HepG2 (cell line): Measurements from ENCODE around the gene CAMK2A. TPM values are rescaled to one million over a fixed set of nuclear protein-coding genes. Genes with fewer than 3 reads are reported as not detected.
A peak's percentile ranks its signal among the peaks of the same experiment; 100 is the strongest.

Source experiments
- ATF3 ChIP-seq: sonication (generic); formaldehyde crosslinking; IDR thresholded peaks from 2 replicates; pipeline ENCODE4 v1.4.0; 2020; ENCODE audit warnings: missing genetic modification reagents
- CENPBD1 ChIP-seq: sonication (generic); formaldehyde crosslinking; IDR thresholded peaks from 2 replicates; pipeline ENCODE4 v1.8.0; 2022; ENCODE audit warnings: missing genetic modification reagents, low read depth, mild to moderate bottlenecking, borderline replicate concordance
- DNMT3B ChIP-seq: conservative IDR thresholded peaks from 2 replicates; pipeline ENCODE4 v1.6.1; 2016; ENCODE audit warnings: missing biosample characterization, control low read depth
- ELF1 ChIP-seq: sonication (generic); formaldehyde crosslinking; IDR thresholded peaks from 2 replicates; pipeline ENCODE4 v1.4.0; 2020; ENCODE audit warnings: missing genetic modification reagents
- EP300 ChIP-seq, 3 experiments: sonication (generic) in 1 of 3; formaldehyde crosslinking in 1 of 3; IDR thresholded peaks; 2 replicates each; pipeline versions ENCODE4 v1.5.1 to v1.6.1; 2011 to 2020; ENCODE audit warnings: low read depth in 2 of 3, low read length in 2 of 3, borderline replicate concordance in 1 of 3, improper control_type of control experiment in 1 of 3, mild to moderate bottlenecking in 1 of 3, missing genetic modification reagents in 1 of 3, moderate library complexity in 1 of 3
- FOXA1 ChIP-seq, 2 experiments: fragments of 450-650 bp in 1 of 2; sonication (generic) in 1 of 2; formaldehyde crosslinking in 1 of 2; IDR thresholded peaks; 2 replicates each; pipeline versions ENCODE4 v1.4.0 to v1.6.1; 2016 to 2020; ENCODE audit warnings: missing genetic modification reagents in 1 of 2
- GPN1 ChIP-seq: sonication (generic); formaldehyde crosslinking; IDR thresholded peaks from 2 replicates; pipeline ENCODE4 v1.5.1; 2020; ENCODE audit warnings: missing genetic modification reagents, borderline replicate concordance
- HNF4G ChIP-seq, 2 experiments: sonication (generic) in 1 of 2; formaldehyde crosslinking in 1 of 2; IDR thresholded peaks; 2 replicates each; pipeline versions ENCODE4 v1.4.0 to v1.6.1; 2011 to 2020; ENCODE audit warnings: borderline replicate concordance in 2 of 2, low read depth in 2 of 2, mild to moderate bottlenecking in 2 of 2, low read length in 1 of 2, missing genetic modification reagents in 1 of 2, moderate library complexity in 1 of 2
- HNRNPH1 ChIP-seq: fragments of 200-400 bp; formaldehyde crosslinking; optimal IDR thresholded peaks from 2 replicates; pipeline ENCODE3; 2017; ENCODE audit warnings: mild to moderate bottlenecking, low read depth, low read length
- KDM3A ChIP-seq: IDR thresholded peaks from 2 replicates; pipeline ENCODE4 v1.6.1; 2018; ENCODE audit warnings: low read depth, missing compliant biosample characterization
- LRRFIP1 ChIP-seq: sonication (generic); formaldehyde crosslinking; conservative IDR thresholded peaks from 2 replicates; pipeline ENCODE4 v1.4.0; 2020; ENCODE audit warnings: missing genetic modification reagents
- NR2F6 ChIP-seq, 2 experiments: IDR thresholded peaks; 2 replicates each; pipeline ENCODE4 v1.6.1; 2016; ENCODE audit warnings: antibody characterized with exemption in 1 of 2, mild to moderate bottlenecking in 1 of 2
- PAXIP1 ChIP-seq: sonication (generic); formaldehyde crosslinking; conservative IDR thresholded peaks from 2 replicates; pipeline ENCODE4 v1.4.0; 2020; ENCODE audit warnings: mild to moderate bottlenecking, missing genetic modification reagents, moderate library complexity
- SOX5 ChIP-seq: IDR thresholded peaks from 2 replicates; pipeline ENCODE4 v1.6.1; 2016; ENCODE audit warnings: borderline replicate concordance
- TCF7 ChIP-seq: sonication (generic); IDR thresholded peaks from 2 replicates; pipeline ENCODE4 v1.6.1; 2016; ENCODE audit warnings: antibody characterized with exemption, low read depth
- ZBTB38 ChIP-seq: sonication (generic); formaldehyde crosslinking; IDR thresholded peaks from 2 replicates; pipeline ENCODE4 v1.5.1; 2020; ENCODE audit warnings: mild to moderate bottlenecking, missing genetic modification reagents
- ZBTB7B ChIP-seq: sonication (generic); formaldehyde crosslinking; IDR thresholded peaks from 2 replicates; pipeline ENCODE4 v1.4.0; 2020; ENCODE audit warnings: missing genetic modification reagents
- ZFP37 ChIP-seq: sonication (generic); formaldehyde crosslinking; IDR thresholded peaks from 2 replicates; pipeline ENCODE4 v1.4.0; 2020; ENCODE audit warnings: missing genetic modification reagents, borderline replicate concordance
- ZNF468 ChIP-seq: sonication (generic); formaldehyde crosslinking; IDR thresholded peaks from 2 replicates; pipeline ENCODE4 v1.8.0; 2022; ENCODE audit warnings: mild to moderate bottlenecking, moderate library complexity, missing genetic modification reagents
- ZNF619 ChIP-seq: sonication (generic); formaldehyde crosslinking; IDR thresholded peaks from 2 replicates; pipeline ENCODE4 v1.4.0; 2020; ENCODE audit warnings: mild to moderate bottlenecking, missing genetic modification reagents
- ZNF704 ChIP-seq: sonication (generic); formaldehyde crosslinking; IDR thresholded peaks from 2 replicates; pipeline ENCODE4 v1.8.1; 2023; ENCODE audit warnings: mild to moderate bottlenecking, inconsistent platforms, moderate library complexity, missing genetic modification reagents, borderline replicate concordance
- ZNF761 ChIP-seq: sonication (generic); formaldehyde crosslinking; conservative IDR thresholded peaks from 2 replicates; pipeline ENCODE4 v1.4.0; 2020; ENCODE audit warnings: mild to moderate bottlenecking, missing genetic modification reagents
- polyA plus RNA-seq, 8 experiments: library from polyadenylated mRNA; depleted of rRNA in 3 of 8; stranded (reverse) in 7 of 8; unstranded in 1 of 8; fragments of >200 nt; fragmentation: Illumina TruSeq in 4 of 8; extraction: Trizol in 4 of 8; gene quantifications; 2 replicates each; pipeline versions ENCODE4 v1.2.1 to v1.2.3, GENCODE V29; 2011 to 2016; ENCODE audit warnings: low read depth in 4 of 8, missing spikeins in 1 of 8, mixed read lengths in 1 of 8; ENCODE audit not compliant: insufficient read depth in 1 of 8
- total RNA-seq, 5 experiments: library from RNA; depleted of rRNA; stranded (reverse); fragments of >200 nt; fragmentation: Illumina TruSeq; extraction: Trizol; gene quantifications; 2 replicates each; pipeline ENCODE4 v1.2.3, GENCODE V29; 2016; ENCODE audit warnings: low read depth in 1 of 5

Gene CAMK2A
- total and polyA plus RNA-seq, 2 of the 13 experiments (the other 11 are each of a cell fraction or from before 2014, with no cell fraction given), result 0.11 TPM; not detected in 1

GRCh38 chr5:150254774-150255173 lies 34.8 kb downstream of the CAMK2A start (continued):
- TF ChIP-seq PAXIP1 (CRISPR knock-in tag) (0 out of 2 replicates have a peak, but pooled peaks have one; percentile 19), ZBTB38 (CRISPR knock-in tag) (no peak), CENPBD1 (CRISPR knock-in tag) (no peak), HNRNPH1 (no peak), ZBTB7B (peak; percentile 38; the same call in 1 of the 2 replicates), LRRFIP1 (CRISPR knock-in tag) (no peak), FOXA1 (IDR thresholded peaks at IDR 0.05) (no peak), FOXA1 (CRISPR knock-in tag; IDR thresholded peaks at IDR 0.05) (peak; percentile 18; the same call in 1 of the 2 replicates), ZNF704 (no peak), ZNF619 (CRISPR knock-in tag) (no peak), TCF7 (peak; percentile 80), SOX5 (peak; percentile 43; the same call in 1 of the 2 replicates), ZNF468 (CRISPR knock-in tag) (no peak), ELF1 (CRISPR knock-in tag) (no peak), ZFP37 (CRISPR knock-in tag) (no peak), ATF3 (CRISPR knock-in tag) (no peak), KDM3A (no peak), NR2F6 (IDR thresholded peaks at IDR 0.05) (peak; percentile 89), NR2F6 (CRISPR knock-in tag; IDR thresholded peaks at IDR 0.05) (peak; percentile 74), EP300 (IDR thresholded peaks at IDR 0.05; ENCODE audit: low read depth in 2 of 2, low read length in 2 of 2) (peak in 1 of 2 experiments; percentile 77; a peak in 1 of 4 replicates), EP300 (CRISPR knock-in tag; IDR thresholded peaks at IDR 0.05; ENCODE audit: borderline replicate concordance) (0 out of 2 replicates have a peak, but pooled peaks have one; percentile 54), ZNF761 (no peak), DNMT3B (CRISPR knock-in tag) (no peak), HNF4G (IDR thresholded peaks at IDR 0.05; ENCODE audit: borderline replicate concordance, low read depth, low read length) (no peak; the same call in 1 of the 2 replicates), HNF4G (CRISPR knock-in tag; IDR thresholded peaks at IDR 0.05; ENCODE audit: borderline replicate concordance, low read depth) (no peak), GPN1 (CRISPR knock-in tag) (no peak)
